Measurements from ENCODE around the gene SPATS2L. TPM values are rescaled to one million over a fixed set of nuclear protein-coding genes. Genes with fewer than 3 reads are reported as not detected.

Gene SPATS2L
- polyA plus RNA-seq, 2 of the 4 experiments (the other 2 are of a cell fraction) = 85.2 to 202 TPM

DNA sequence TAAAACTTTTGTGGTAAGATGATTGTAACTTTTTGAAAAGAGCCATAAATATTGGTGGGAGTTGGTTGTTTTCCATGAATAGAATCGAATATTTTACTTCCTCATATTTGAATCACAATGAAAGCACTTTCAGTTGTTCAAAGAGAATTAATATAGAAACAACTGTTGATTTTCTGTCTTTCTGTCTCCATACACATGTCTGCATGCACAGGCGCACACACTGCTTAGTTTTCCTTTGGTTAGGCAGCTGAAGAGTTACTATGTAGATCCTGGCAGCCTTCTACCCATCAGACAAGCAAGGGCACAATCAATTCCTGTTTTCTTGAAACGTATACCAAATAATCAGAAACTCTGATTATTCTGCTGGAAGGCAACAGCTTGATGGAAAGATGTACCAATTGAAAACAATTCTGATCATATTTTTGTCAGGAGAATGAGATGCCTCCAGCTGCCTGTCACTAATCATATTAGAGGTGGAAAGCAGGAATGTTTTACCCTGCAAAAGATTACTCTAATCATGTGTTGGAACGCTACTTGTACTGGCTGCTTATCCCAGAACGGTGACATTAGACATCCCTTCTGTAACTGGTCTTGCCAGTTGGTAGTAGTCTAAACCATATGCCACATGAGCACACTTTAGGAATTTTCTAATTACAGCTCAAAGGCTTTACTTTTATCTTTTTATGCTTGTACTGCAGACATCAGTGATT, 24.0 kb downstream of the SPATS2L start:
- H3K4me3 ChIP-seq = no peak overlapping the region
- ChIA-PET POLR2A (no interaction called here), CTCF (interaction anchor here (1.0 to 1.5 kb wide), 2 partner anchors 9 to 21 kb away, joined by 3 to 4 read pairs; no protein-coding TSS in a partner anchor)
- TF ChIP-seq, protein P1, sequence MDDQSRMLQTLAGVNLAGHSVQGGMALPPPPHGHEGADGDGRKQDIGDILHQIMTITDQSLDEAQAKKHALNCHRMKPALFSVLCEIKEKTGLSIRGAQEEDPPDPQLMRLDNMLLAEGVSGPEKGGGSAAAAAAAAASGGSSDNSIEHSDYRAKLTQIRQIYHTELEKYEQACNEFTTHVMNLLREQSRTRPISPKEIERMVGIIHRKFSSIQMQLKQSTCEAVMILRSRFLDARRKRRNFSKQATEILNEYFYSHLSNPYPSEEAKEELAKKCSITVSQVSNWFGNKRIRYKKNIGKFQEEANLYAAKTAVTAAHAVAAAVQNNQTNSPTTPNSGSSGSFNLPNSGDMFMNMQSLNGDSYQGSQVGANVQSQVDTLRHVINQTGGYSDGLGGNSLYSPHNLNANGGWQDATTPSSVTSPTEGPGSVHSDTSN (IDR thresholded peaks at IDR 0.05) = no peak
- TF ChIP-seq CBX2 (IDR thresholded peaks at IDR 0.05; ENCODE audit: borderline replicate concordance, low read depth) = no peak
- no peak for TF ChIP-seq CBX8 (IDR thresholded peaks at IDR 0.05)
- TF ChIP-seq JUN (IDR thresholded peaks at IDR 0.05) = no peak
- no peak for ATAC-seq
- H3K9me3 ChIP-seq = no peaks in the 10 kb centered on the region
- H3K27ac ChIP-seq = no peak overlapping the region
- no peak overlapping the region for H3K4me2 ChIP-seq
- WGBS (ENCODE audit: missing lambda C conversion rate) = 64% methylated on average over 5 of the region's 5 CpGs
- H3K4me1 ChIP-seq = peaks cover 5% of the 10 kb centered on the region
- no peak for FAIRE-seq
- no peak for DNase-seq (ENCODE audit: low read depth in 1 of 2, low spot score in 1 of 2)

DNA sequence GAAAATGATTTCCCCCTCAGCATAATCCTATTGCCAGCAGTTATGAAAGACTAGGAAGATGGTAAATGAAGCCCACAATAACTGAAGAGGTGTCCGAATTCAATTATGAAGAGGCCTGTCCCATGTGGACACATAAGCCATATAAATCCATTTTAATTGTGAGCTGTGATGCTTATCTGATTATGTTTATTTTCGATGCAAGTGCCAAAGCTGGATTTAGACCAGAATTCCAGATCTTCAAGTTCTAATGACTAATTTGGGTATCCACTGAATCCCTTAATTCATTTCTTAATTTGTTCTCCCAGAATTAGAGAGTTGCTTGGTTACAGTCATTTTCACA, 24.5 kb downstream of the SPATS2L start:
- ChIA-PET POLR2A (no interaction called here), CTCF (interaction anchor here (1.0 to 1.5 kb wide), 2 partner anchors 10 to 21 kb away, joined by 3 to 4 read pairs; no protein-coding TSS in a partner anchor)
- FAIRE-seq (no peak), DNase-seq (ENCODE audit: low read depth in 1 of 2, low spot score in 1 of 2) (no peak), ATAC-seq (no peak)
- TF ChIP-seq ZFP36 (IDR thresholded peaks at IDR 0.05; ENCODE audit: borderline replicate concordance, partially characterized antibody) (no peak), HDAC2 (IDR thresholded peaks at IDR 0.05) (no peak), ZSCAN20 (CRISPR knock-in tag; IDR thresholded peaks at IDR 0.05) (no peak), PHF8 (IDR thresholded peaks at IDR 0.05; ENCODE audit: borderline replicate concordance, low read depth) (no peak), CBX8 (IDR thresholded peaks at IDR 0.05) (no peak), RCOR1 (IDR thresholded peaks at IDR 0.05; ENCODE audit: low read depth, low read length) (no peak), CHD2 (IDR thresholded peaks at IDR 0.05; ENCODE audit: low read length, partially characterized antibody) (no peak), NFE2L2 (conservative IDR thresholded peaks at IDR 0.05; ENCODE audit: low read length) (no peak)
- TF ChIP-seq, protein P2, sequence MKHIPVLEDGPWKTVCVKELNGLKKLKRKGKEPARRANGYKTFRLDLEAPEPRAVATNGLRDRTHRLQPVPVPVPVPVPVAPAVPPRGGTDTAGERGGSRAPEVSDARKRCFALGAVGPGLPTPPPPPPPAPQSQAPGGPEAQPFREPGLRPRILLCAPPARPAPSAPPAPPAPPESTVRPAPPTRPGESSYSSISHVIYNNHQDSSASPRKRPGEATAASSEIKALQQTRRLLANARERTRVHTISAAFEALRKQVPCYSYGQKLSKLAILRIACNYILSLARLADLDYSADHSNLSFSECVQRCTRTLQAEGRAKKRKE (CRISPR knock-in tag; IDR thresholded peaks at IDR 0.05; ENCODE audit: low read depth) = no peak
- H3K4me1 ChIP-seq = peaks cover 11% of the 10 kb centered on the region
- H3K4me3 ChIP-seq = no peak overlapping the region
- no peaks in the 10 kb centered on the region for H3K9me3 ChIP-seq
- H3K4me2 ChIP-seq = no peak overlapping the region
- WGBS (ENCODE audit: missing lambda C conversion rate) = 93% methylated on average over 2 of the region's 2 CpGs
- H3K27ac ChIP-seq = no peak overlapping the region

DNA sequence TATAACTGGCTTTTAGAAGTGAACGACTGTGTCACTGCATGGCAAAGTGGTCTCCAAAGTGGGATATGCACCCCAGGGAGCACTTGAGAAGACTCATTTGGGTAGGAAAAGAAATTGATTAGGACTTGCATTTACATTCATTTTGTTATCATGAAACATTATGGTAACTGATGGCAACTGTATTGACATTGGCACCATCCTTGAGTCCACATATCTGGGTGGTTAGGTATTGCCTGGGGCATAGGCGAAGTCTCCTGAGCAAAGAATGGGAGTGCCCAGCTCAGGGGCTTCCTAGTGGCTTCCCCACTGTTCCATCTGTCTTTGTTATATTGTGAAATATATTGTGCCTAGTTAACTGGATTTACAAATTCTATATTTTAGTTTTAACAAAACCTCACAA, 29.2 kb downstream of the SPATS2L start:
- no peak for FAIRE-seq
- peak; percentile 11 to 76 for DNase-seq (ENCODE audit: low read depth in 1 of 2, low spot score in 1 of 2)
- 64% methylated on average over 2 of the region's 2 CpGs for WGBS (ENCODE audit: missing lambda C conversion rate)
- Histone ChIP-seq H3K4me1 (peaks cover 41% of the 10 kb centered on the region), H3K9me3 (no peaks in the 10 kb centered on the region), H3K27ac (peak overlapping the region in 1 of 2 experiments; percentile 20; a peak in 3 of 6 replicates), H3K4me2 (peak overlapping the region; percentile 53), H3K4me3 (no peak overlapping the region)
- TF ChIP-seq NR3C1 (IDR thresholded peaks at IDR 0.05) (no peak), EHMT2 (IDR thresholded peaks at IDR 0.05; ENCODE audit: low read depth) (no peak), SREBF2 (IDR thresholded peaks at IDR 0.05) (no peak), KDM1A (IDR thresholded peaks at IDR 0.05; ENCODE audit: low read depth) (no peak), EP300 (IDR thresholded peaks at IDR 0.05) (no peak), HEYL (CRISPR knock-in tag; IDR thresholded peaks at IDR 0.05) (no peak), FOSL2 (IDR thresholded peaks at IDR 0.05) (no peak), FOSL2 (CRISPR knock-in tag; IDR thresholded peaks at IDR 0.05) (no peak)
- TF ChIP-seq, protein P3, sequence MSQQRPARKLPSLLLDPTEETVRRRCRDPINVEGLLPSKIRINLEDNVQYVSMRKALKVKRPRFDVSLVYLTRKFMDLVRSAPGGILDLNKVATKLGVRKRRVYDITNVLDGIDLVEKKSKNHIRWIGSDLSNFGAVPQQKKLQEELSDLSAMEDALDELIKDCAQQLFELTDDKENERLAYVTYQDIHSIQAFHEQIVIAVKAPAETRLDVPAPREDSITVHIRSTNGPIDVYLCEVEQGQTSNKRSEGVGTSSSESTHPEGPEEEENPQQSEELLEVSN (IDR thresholded peaks at IDR 0.05; ENCODE audit: borderline replicate concordance, low read depth) = no peak
- TF ChIP-seq, protein P4, sequence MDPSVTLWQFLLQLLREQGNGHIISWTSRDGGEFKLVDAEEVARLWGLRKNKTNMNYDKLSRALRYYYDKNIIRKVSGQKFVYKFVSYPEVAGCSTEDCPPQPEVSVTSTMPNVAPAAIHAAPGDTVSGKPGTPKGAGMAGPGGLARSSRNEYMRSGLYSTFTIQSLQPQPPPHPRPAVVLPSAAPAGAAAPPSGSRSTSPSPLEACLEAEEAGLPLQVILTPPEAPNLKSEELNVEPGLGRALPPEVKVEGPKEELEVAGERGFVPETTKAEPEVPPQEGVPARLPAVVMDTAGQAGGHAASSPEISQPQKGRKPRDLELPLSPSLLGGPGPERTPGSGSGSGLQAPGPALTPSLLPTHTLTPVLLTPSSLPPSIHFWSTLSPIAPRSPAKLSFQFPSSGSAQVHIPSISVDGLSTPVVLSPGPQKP (IDR thresholded peaks at IDR 0.05; ENCODE audit: low read depth, low read length) = no peak
- ChIA-PET CTCF (no interaction called here), POLR2A (no interaction called here)
- ATAC-seq = peak; percentile 71 to 95; a peak in 4 of 6 replicates

All from A549 (cell line).